HepG2 (cell line): ENCODE measurements around the gene DAPK3. TPM values are rescaled to one million over a fixed set of nuclear protein-coding genes. Genes with fewer than 3 reads are reported as not detected.

Experiments
- AGO2 ChIP-seq: fragments of 200-400 bp; formaldehyde crosslinking; optimal IDR thresholded peaks from 2 replicates; pipeline ENCODE3; 2017; ENCODE audit warnings: mild to moderate bottlenecking, low read depth, low read length, moderate library complexity
- ARNTL ChIP-seq: sonication (generic); formaldehyde crosslinking; IDR thresholded peaks from 2 replicates; pipeline ENCODE4 v1.4.0; 2020; ENCODE audit warnings: mild to moderate bottlenecking, missing genetic modification reagents
- DMAP1 ChIP-seq: IDR thresholded peaks from 2 replicates; pipeline ENCODE4 v1.6.1; 2016
- DR1 ChIP-seq: sonication (generic); formaldehyde crosslinking; IDR thresholded peaks from 2 replicates; pipeline ENCODE4 v1.8.0; 2021; ENCODE audit warnings: mild to moderate bottlenecking, missing genetic modification reagents, inconsistent platforms
- E2F2 ChIP-seq: sonication (generic); formaldehyde crosslinking; IDR thresholded peaks from 2 replicates; pipeline ENCODE4 v1.4.0; 2020; ENCODE audit warnings: missing genetic modification reagents, borderline replicate concordance
- EP300 ChIP-seq, 3 experiments: sonication (generic) in 1 of 3; formaldehyde crosslinking in 1 of 3; IDR thresholded peaks; 2 replicates each; pipeline versions ENCODE4 v1.5.1 to v1.6.1; 2011 to 2020; ENCODE audit warnings: low read depth in 2 of 3, low read length in 2 of 3, borderline replicate concordance in 1 of 3, improper control_type of control experiment in 1 of 3, mild to moderate bottlenecking in 1 of 3, missing genetic modification reagents in 1 of 3, moderate library complexity in 1 of 3
- IRF1 ChIP-seq: sonication (generic); formaldehyde crosslinking; IDR thresholded peaks from 2 replicates; pipeline ENCODE4 v1.4.0; 2020; ENCODE audit warnings: low read depth, mild to moderate bottlenecking, missing genetic modification reagents
- KDM4B ChIP-seq: sonication (generic); formaldehyde crosslinking; IDR thresholded peaks from 2 replicates; pipeline ENCODE4 v1.4.0; 2020; ENCODE audit warnings: missing genetic modification reagents
- KLF16 ChIP-seq, 2 experiments: sonication (generic) in 1 of 2; formaldehyde crosslinking in 1 of 2; IDR thresholded peaks; 2 replicates each; pipeline versions ENCODE4 v1.6.1 to v1.8.0; 2016 to 2023; ENCODE audit warnings: missing genetic modification reagents in 2 of 2, missing compliant biosample characterization in 1 of 2
- MED8 ChIP-seq: sonication (generic); formaldehyde crosslinking; IDR thresholded peaks from 2 replicates; pipeline ENCODE4 v1.8.1; 2023; ENCODE audit warnings: mild to moderate bottlenecking, missing genetic modification reagents; ENCODE audit not compliant: insufficient replicate concordance
- MTF2 ChIP-seq: sonication (generic); formaldehyde crosslinking; IDR thresholded peaks from 2 replicates; pipeline ENCODE4 v1.5.0; 2020; ENCODE audit warnings: missing genetic modification reagents, borderline replicate concordance
- NFIB ChIP-seq: sonication (generic); formaldehyde crosslinking; IDR thresholded peaks from 2 replicates; pipeline ENCODE4 v1.9.0; 2021; ENCODE audit warnings: missing genetic modification reagents, mild to moderate bottlenecking, borderline replicate concordance
- REXO4 ChIP-seq: sonication (generic); formaldehyde crosslinking; IDR thresholded peaks from 2 replicates; pipeline ENCODE4 v1.8.0; 2022; ENCODE audit warnings: missing genetic modification reagents, mild to moderate bottlenecking, borderline replicate concordance
- RFX5 ChIP-seq: IDR thresholded peaks from 2 replicates; pipeline ENCODE4 v1.6.1; 2011; ENCODE audit warnings: low read depth, low read length, improper control_type of control experiment
- RXRB ChIP-seq: IDR thresholded peaks from 2 replicates; pipeline ENCODE4 v1.6.1; 2016; ENCODE audit warnings: borderline replicate concordance, missing genetic modification reagents, missing compliant biosample characterization
- SRSF1 ChIP-seq: fragments of 200-400 bp; formaldehyde crosslinking; optimal IDR thresholded peaks from 2 replicates; pipeline ENCODE3; 2017; ENCODE audit warnings: mild to moderate bottlenecking, low read depth, low read length, moderate library complexity
- ZFAT ChIP-seq: sonication (generic); formaldehyde crosslinking; conservative IDR thresholded peaks from 2 replicates; pipeline ENCODE4 v1.8.1; 2023; ENCODE audit warnings: missing genetic modification reagents, inconsistent platforms
- ZGPAT ChIP-seq: IDR thresholded peaks from 2 replicates; pipeline ENCODE4 v1.6.1; 2016; ENCODE audit warnings: mild to moderate bottlenecking
- ZNF138 ChIP-seq: sonication (generic); formaldehyde crosslinking; IDR thresholded peaks from 2 replicates; pipeline ENCODE4 v1.5.0; 2020; ENCODE audit warnings: mild to moderate bottlenecking, low read depth, missing genetic modification reagents
- ZNF30 ChIP-seq: sonication (generic); formaldehyde crosslinking; IDR thresholded peaks from 2 replicates; pipeline ENCODE4 v1.5.0; 2020; ENCODE audit warnings: mild to moderate bottlenecking, missing genetic modification reagents
- ZNF331 ChIP-seq: sonication (generic); formaldehyde crosslinking; IDR thresholded peaks from 2 replicates; pipeline ENCODE4 v1.4.0; 2020; ENCODE audit warnings: missing genetic modification reagents
- ZNF441 ChIP-seq: sonication (generic); formaldehyde crosslinking; IDR thresholded peaks from 2 replicates; pipeline ENCODE4 v1.7.0; 2021; ENCODE audit warnings: missing genetic modification reagents, borderline replicate concordance
- ZNF740 ChIP-seq: sonication (generic); formaldehyde crosslinking; IDR thresholded peaks from 2 replicates; pipeline ENCODE4 v1.4.0; 2020; ENCODE audit warnings: missing genetic modification reagents
- ZNF777 ChIP-seq: sonication (generic); formaldehyde crosslinking; IDR thresholded peaks from 2 replicates; pipeline ENCODE4 v1.4.0; 2020; ENCODE audit warnings: missing genetic modification reagents
- polyA plus RNA-seq, 8 experiments: library from polyadenylated mRNA; depleted of rRNA in 3 of 8; stranded (reverse) in 7 of 8; unstranded in 1 of 8; fragments of >200 nt; fragmentation: Illumina TruSeq in 4 of 8; extraction: Trizol in 4 of 8; gene quantifications; 2 replicates each; pipeline versions ENCODE4 v1.2.1 to v1.2.3, GENCODE V29; 2011 to 2016; ENCODE audit warnings: low read depth in 4 of 8, missing spikeins in 1 of 8, mixed read lengths in 1 of 8; ENCODE audit not compliant: insufficient read depth in 1 of 8
- total RNA-seq, 5 experiments: library from RNA; depleted of rRNA; stranded (reverse); fragments of >200 nt; fragmentation: Illumina TruSeq; extraction: Trizol; gene quantifications; 2 replicates each; pipeline ENCODE4 v1.2.3, GENCODE V29; 2016; ENCODE audit warnings: low read depth in 1 of 5

The DAPK3 gene
- total and polyA plus RNA-seq, 2 of the 13 experiments (the other 11 are each of a cell fraction or from before 2014, with no cell fraction given) = 30.5 to 37.3 TPM

GRCh38 chr19:3968556-3969434 lies 2.1 kb downstream of the DAPK3 start (continued):
- no peak for TF ChIP-seq DMAP1
- no peak for TF ChIP-seq E2F2 (CRISPR knock-in tag)
- TF ChIP-seq ARNTL = no peak
- no peak for TF ChIP-seq IRF1 (CRISPR knock-in tag)
- TF ChIP-seq RXRB (CRISPR knock-in tag) = peak; percentile 49; the same call in 1 of the 2 replicates
- no peak for TF ChIP-seq RFX5
- TF ChIP-seq KDM4B (CRISPR knock-in tag) = no peak
- no peak for TF ChIP-seq SRSF1
- peak in 1 of 2 experiments; percentile 40; a peak in 1 of 4 replicates for TF ChIP-seq KLF16 (CRISPR knock-in tag; IDR thresholded peaks at IDR 0.05)
- no peak for TF ChIP-seq ZNF441 (CRISPR knock-in tag)
- no peak for TF ChIP-seq REXO4
- no peak for TF ChIP-seq ZNF331 (CRISPR knock-in tag)
- TF ChIP-seq ZNF740 (CRISPR knock-in tag) = no peak
- no peak for TF ChIP-seq ZNF777 (CRISPR knock-in tag)
- TF ChIP-seq ZFAT (CRISPR knock-in tag) = no peak
- TF ChIP-seq EP300 (IDR thresholded peaks at IDR 0.05; ENCODE audit: low read depth in 2 of 2, low read length in 2 of 2) = no peak
- TF ChIP-seq EP300 (CRISPR knock-in tag; IDR thresholded peaks at IDR 0.05; ENCODE audit: borderline replicate concordance) = peak; percentile 59; the same call in 1 of the 2 replicates
- TF ChIP-seq MED8 (CRISPR knock-in tag) = no peak
- TF ChIP-seq AGO2 = no peak
- no peak for TF ChIP-seq ZNF30 (CRISPR knock-in tag)
- TF ChIP-seq ZNF138 (CRISPR knock-in tag) = no peak
- no peak for TF ChIP-seq NFIB
- TF ChIP-seq DR1 (CRISPR knock-in tag) = no peak
- TF ChIP-seq MTF2 (CRISPR knock-in tag) = no peak
- TF ChIP-seq ZGPAT (CRISPR knock-in tag) = no peak
